ENCODE data around the gene PPP1R1C. TPM values are rescaled to one million over a fixed set of nuclear protein-coding genes. Genes with fewer than 3 reads are reported as not detected.

PPP1R1C gene
- total and polyA plus RNA-seq, 7 donors = 0.83 to 3.5 (median 3.0) TPM; not detected in 4

GRCh38 chr2:182101263-182101662 lies 115.6 kb downstream of the PPP1R1C start:
- Histone ChIP-seq H3K9me3 (no peaks in the 10 kb centered on the region), H3K27ac (no peak overlapping the region), H3K36me3 (no peaks in the 10 kb centered on the region), H3K4me3 (no peak overlapping the region), H3K4me1 (no peaks in the 10 kb centered on the region), H3K27me3 (no peaks in the 10 kb centered on the region)
- intact Hi-C loops (cut with DNase I) = no loop called here
- TF ChIP-seq CTCF (IDR thresholded peaks at IDR 0.05) = no peak
- no peak for TF ChIP-seq POLR2A (IDR thresholded peaks at IDR 0.05)
- no peak for TF ChIP-seq EP300 (IDR thresholded peaks at IDR 0.05)
- no peak for TF ChIP-seq POLR2AphosphoS5 (IDR thresholded peaks at IDR 0.05)
- DNase-seq = no peak

- TF ChIP-seq EP300 (IDR thresholded peaks at IDR 0.05) (no peak), CTCF (IDR thresholded peaks at IDR 0.05) (no peak), POLR2AphosphoS5 (IDR thresholded peaks at IDR 0.05) (no peak), POLR2A (IDR thresholded peaks at IDR 0.05) (no peak)
- no peaks in the 10 kb centered on the region for H3K36me3 ChIP-seq
- no peaks in the 10 kb centered on the region for H3K9me3 ChIP-seq
- intact Hi-C loops (cut with DNase I) = no loop called here
- no peak overlapping the region for H3K27ac ChIP-seq
- H3K4me1 ChIP-seq = no peaks in the 10 kb centered on the region
- H3K27me3 ChIP-seq = no peaks in the 10 kb centered on the region
- no peak overlapping the region for H3K4me3 ChIP-seq
- 82 to 90% methylated on average over 5 of the region's 5 CpGs for WGBS, 2 donors
- no peak for DNase-seq
These were observed 117.9 kb downstream of the PPP1R1C start for GRCh38 chr2:182103526-182103925.

- intact Hi-C loops (cut with DNase I) = no loop called here
- TF ChIP-seq CTCF (IDR thresholded peaks at IDR 0.05) (no peak), POLR2A (IDR thresholded peaks at IDR 0.05) (no peak), POLR2AphosphoS5 (IDR thresholded peaks at IDR 0.05) (no peak), EP300 (IDR thresholded peaks at IDR 0.05) (no peak)
- Histone ChIP-seq H3K27ac (no peak overlapping the region), H3K9me3 (no peaks in the 10 kb centered on the region), H3K4me1 (no peaks in the 10 kb centered on the region), H3K4me3 (no peak overlapping the region), H3K36me3 (no peaks in the 10 kb centered on the region), H3K27me3 (no peaks in the 10 kb centered on the region)
- WGBS, 2 donors = 80 to 84% methylated on average over 1 of the region's 1 CpG
- DNase-seq = no peak
These were observed 124.7 kb downstream of the PPP1R1C start for GRCh38 chr2:182110347-182110746.

- Histone ChIP-seq H3K4me3 (no peak overlapping the region), H3K4me1 (no peaks in the 10 kb centered on the region), H3K27ac (no peak overlapping the region), H3K9me3 (no peaks in the 10 kb centered on the region), H3K27me3 (no peaks in the 10 kb centered on the region), H3K36me3 (no peaks in the 10 kb centered on the region)
- WGBS, 2 donors = 81 to 83% methylated on average over 3 of the region's 3 CpGs
- TF ChIP-seq POLR2A (IDR thresholded peaks at IDR 0.05) (no peak), EP300 (IDR thresholded peaks at IDR 0.05) (no peak), CTCF (IDR thresholded peaks at IDR 0.05) (no peak), POLR2AphosphoS5 (IDR thresholded peaks at IDR 0.05) (no peak)
- DNase-seq = no peak
- intact Hi-C loops (cut with DNase I) = no loop called here
These were observed 127.7 kb downstream of the PPP1R1C start for GRCh38 chr2:182113334-182113733.

GRCh38 chr2:182115258-182115657 lies 129.6 kb downstream of the PPP1R1C start:
- Histone ChIP-seq H3K4me1 (no peaks in the 10 kb centered on the region), H3K9me3 (no peaks in the 10 kb centered on the region), H3K4me3 (no peak overlapping the region), H3K36me3 (no peaks in the 10 kb centered on the region), H3K27me3 (no peaks in the 10 kb centered on the region), H3K27ac (no peak overlapping the region)
- DNase-seq = no peak
- intact Hi-C loops (cut with DNase I) = no loop called here
- TF ChIP-seq EP300 (IDR thresholded peaks at IDR 0.05) (no peak), POLR2AphosphoS5 (IDR thresholded peaks at IDR 0.05) (no peak), CTCF (IDR thresholded peaks at IDR 0.05) (no peak), POLR2A (IDR thresholded peaks at IDR 0.05) (no peak)
